Hepatocyte (in vitro differentiated cells): ENCODE data around the gene OVOL3. TPM values are rescaled to one million over a fixed set of nuclear protein-coding genes. Genes with fewer than 3 reads are reported as not detected.

Experiments used
- DNase-seq: peaks from one replicate; pipeline ENCODE4 v3.0.0-alpha.2; 2016; ENCODE audit warnings: low spot score
- H2AFZ ChIP-seq: fragments of 200-600 bp; sonication (generic); 2 replicates; pipeline ENCODE4 v1.6.0; 2016; ENCODE audit warnings: antibody characterized with exemption, mild to moderate bottlenecking
- H3K27ac ChIP-seq: fragments of 200-600 bp; sonication (generic); 2 replicates; pipeline ENCODE4 v1.5.1; 2016; ENCODE audit warnings: mild to moderate bottlenecking
- H3K27me3 ChIP-seq: fragments of 200-600 bp; sonication (generic); 2 replicates; pipeline ENCODE4 v1.6.1; 2016
- H3K36me3 ChIP-seq: fragments of 200-600 bp; sonication (generic); replicated peaks from 2 replicates; pipeline ENCODE4 v1.5.1; 2016; ENCODE audit warnings: low read depth; ENCODE audit not compliant: insufficient read depth
- H3K4me1 ChIP-seq: fragments of 200-600 bp; sonication (generic); 2 replicates; pipeline ENCODE4 v1.5.1; 2016; ENCODE audit warnings: mild to moderate bottlenecking, moderate library complexity; ENCODE audit not compliant: insufficient read depth
- H3K4me2 ChIP-seq: fragments of 200-600 bp; sonication (generic); 2 replicates; pipeline ENCODE4 v1.6.0; 2016
- H3K4me3 ChIP-seq: fragments of 200-600 bp; sonication (generic); 2 replicates; pipeline ENCODE4 v1.5.1; 2016; ENCODE audit warnings: mild to moderate bottlenecking
- H3K79me2 ChIP-seq: fragments of 200-600 bp; sonication (generic); 2 replicates; pipeline ENCODE4 v1.6.0; 2017; ENCODE audit warnings: mild to moderate bottlenecking
- H3K9me2 ChIP-seq: fragments of 200-600 bp; sonication (generic); replicated peaks from 2 replicates; pipeline ENCODE4 v1.6.0; 2017; ENCODE audit warnings: mild to moderate bottlenecking; ENCODE audit not compliant: insufficient read depth
- H3K9me3 ChIP-seq: fragments of 200-600 bp; sonication (generic); 2 replicates; pipeline ENCODE4 v1.5.1; 2016; ENCODE audit warnings: low read depth, mild to moderate bottlenecking
- H4K20me1 ChIP-seq: fragments of 200-600 bp; sonication (generic); 2 replicates; pipeline ENCODE4 v1.6.0; 2016; ENCODE audit warnings: mild to moderate bottlenecking; ENCODE audit not compliant: insufficient read depth, poor library complexity, severe bottlenecking
- EZH2 ChIP-seq: fragments of 200-600 bp; sonication (generic); IDR thresholded peaks from 2 replicates; pipeline ENCODE4 v1.6.1; 2016; ENCODE audit warnings: antibody characterized with exemption, mild to moderate bottlenecking, borderline replicate concordance
- EZH2phosphoT487 ChIP-seq: fragments of 200-600 bp; sonication (generic); IDR thresholded peaks from one replicate; pipeline ENCODE4 v1.6.1; 2018; ENCODE audit warnings: antibody characterized with exemption, mild to moderate bottlenecking, low read depth, moderate library complexity; ENCODE audit not compliant: unreplicated experiment, severe bottlenecking
- WGBS: methylation state at CpG from one replicate; pipeline ENCODE4 v1.1.6; 2016; ENCODE audit warnings: low lambda C conversion rate; ENCODE audit errors: missing lambda C conversion rate; 5-methylcytosine and 5-hydroxymethylcytosine counted together
- polyA plus RNA-seq: library from polyadenylated mRNA; unstranded; fragments of >200 nt; fragmentation: Nextera tagmentation; extraction: Ambion mirVana; gene quantifications from 2 replicates; pipeline ENCODE4 v1.2.1, GENCODE V29; 2016
- total RNA-seq: library from RNA; depleted of rRNA; stranded (reverse); fragments of >200 nt; gene quantifications from 2 replicates; pipeline ENCODE4 v1.2.3, GENCODE V29; 2014
- TF ChIP-seq, protein P1 (sequence below): fragments of 200-600 bp; sonication (generic); IDR thresholded peaks from 2 replicates; pipeline ENCODE4 v1.5.1; 2016; ENCODE audit warnings: antibody characterized with exemption, mild to moderate bottlenecking; ENCODE audit not compliant: poor library complexity

The OVOL3 gene
- total and polyA plus RNA-seq, 2 experiments from 2014 or later, result not detected

DNA sequence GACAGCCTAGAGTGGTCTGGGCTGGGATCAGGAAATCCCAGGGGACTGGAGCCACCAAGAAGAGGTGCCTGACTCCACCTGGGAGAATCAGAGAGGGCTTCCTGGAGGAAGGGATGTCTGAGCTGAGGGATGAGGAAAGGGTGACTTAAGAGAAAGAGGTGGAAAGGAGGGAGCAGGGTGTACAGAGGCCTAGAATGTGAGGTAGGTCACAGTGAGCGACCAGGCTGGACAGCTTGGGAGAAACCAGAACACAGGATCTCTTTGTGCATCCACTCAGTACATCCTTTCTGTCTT is 5.3 kb downstream of the OVOL3 start:
- TF ChIP-seq, protein P1, sequence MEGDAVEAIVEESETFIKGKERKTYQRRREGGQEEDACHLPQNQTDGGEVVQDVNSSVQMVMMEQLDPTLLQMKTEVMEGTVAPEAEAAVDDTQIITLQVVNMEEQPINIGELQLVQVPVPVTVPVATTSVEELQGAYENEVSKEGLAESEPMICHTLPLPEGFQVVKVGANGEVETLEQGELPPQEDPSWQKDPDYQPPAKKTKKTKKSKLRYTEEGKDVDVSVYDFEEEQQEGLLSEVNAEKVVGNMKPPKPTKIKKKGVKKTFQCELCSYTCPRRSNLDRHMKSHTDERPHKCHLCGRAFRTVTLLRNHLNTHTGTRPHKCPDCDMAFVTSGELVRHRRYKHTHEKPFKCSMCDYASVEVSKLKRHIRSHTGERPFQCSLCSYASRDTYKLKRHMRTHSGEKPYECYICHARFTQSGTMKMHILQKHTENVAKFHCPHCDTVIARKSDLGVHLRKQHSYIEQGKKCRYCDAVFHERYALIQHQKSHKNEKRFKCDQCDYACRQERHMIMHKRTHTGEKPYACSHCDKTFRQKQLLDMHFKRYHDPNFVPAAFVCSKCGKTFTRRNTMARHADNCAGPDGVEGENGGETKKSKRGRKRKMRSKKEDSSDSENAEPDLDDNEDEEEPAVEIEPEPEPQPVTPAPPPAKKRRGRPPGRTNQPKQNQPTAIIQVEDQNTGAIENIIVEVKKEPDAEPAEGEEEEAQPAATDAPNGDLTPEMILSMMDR, result no peak
- TF ChIP-seq EZH2phosphoT487 (no peak), EZH2 (no peak)
- no peak for DNase-seq
- Histone ChIP-seq H3K4me3 (peak overlapping the region; percentile 29), H3K9me3 (no peaks in the 10 kb centered on the region), H3K79me2 (peaks cover 32% of the 10 kb centered on the region), H3K4me1 (peaks cover 12% of the 10 kb centered on the region), H3K27ac (peak overlapping the region; percentile 54), H2AFZ (peak overlapping the region; percentile 18), H4K20me1 (no peaks in the 10 kb centered on the region), H3K4me2 (peak overlapping the region; percentile 86), H3K9me2 (no peaks in the 10 kb centered on the region), H3K27me3 (no peaks in the 10 kb centered on the region), H3K36me3 (no peaks in the 10 kb centered on the region)
- 94% methylated on average over 1 of the region's 1 CpG for WGBS

DNA sequence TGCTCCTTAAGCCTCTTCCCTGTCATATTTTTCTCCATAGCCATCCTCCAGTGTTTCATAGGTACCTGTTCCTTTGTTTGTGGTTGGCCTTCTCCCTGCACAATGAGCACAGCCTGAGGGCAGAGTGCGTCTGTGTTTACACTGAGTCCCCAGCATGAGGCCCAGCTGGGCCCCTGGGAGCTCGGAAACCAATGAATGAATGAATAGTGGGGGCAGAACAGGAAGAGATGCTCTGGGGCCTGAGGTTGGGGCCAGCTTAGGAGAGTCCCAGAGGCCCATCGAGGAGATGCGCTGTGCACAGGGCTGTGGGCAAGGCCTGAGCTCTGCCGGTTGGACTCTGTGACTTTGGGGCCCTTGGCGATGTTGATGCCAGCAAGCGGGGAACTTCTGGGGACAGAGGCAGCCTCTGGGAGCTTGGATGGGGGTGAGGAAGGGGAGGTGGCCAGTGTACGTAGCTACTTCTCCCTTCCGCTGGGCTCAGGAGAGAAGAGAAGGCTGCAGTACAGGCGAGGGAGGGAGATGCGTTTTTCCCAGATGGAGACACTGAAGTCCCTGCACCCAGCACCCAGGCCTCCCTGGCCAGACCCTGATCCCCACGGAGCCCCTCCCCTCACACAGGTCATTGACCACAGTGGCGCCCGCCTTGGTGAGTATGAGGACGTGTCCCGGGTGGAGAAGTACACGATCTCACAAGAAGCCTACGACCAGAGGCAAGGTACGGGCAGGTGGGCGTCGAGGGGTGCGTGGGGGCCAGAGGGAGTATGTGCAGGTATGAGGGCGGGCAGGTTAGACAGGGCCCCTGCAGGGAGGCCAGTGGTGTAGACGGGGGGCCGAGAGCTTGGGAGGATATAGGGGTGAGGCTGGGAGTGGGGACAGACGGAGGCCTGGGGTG is 9.4 kb downstream of the OVOL3 start:
- TF ChIP-seq, protein P1, result no peak
- TF ChIP-seq EZH2, result no peak
- no peak for TF ChIP-seq EZH2phosphoT487
- Histone ChIP-seq H3K4me1 (peaks cover 7% of the 10 kb centered on the region), H3K36me3 (no peaks in the 10 kb centered on the region), H3K4me2 (no peak overlapping the region), H3K4me3 (no peak overlapping the region), H2AFZ (no peak overlapping the region), H3K79me2 (peaks cover 22% of the 10 kb centered on the region), H3K27me3 (no peaks in the 10 kb centered on the region), H3K9me2 (no peaks in the 10 kb centered on the region), H4K20me1 (no peaks in the 10 kb centered on the region), H3K9me3 (no peaks in the 10 kb centered on the region), H3K27ac (no peak overlapping the region)
- DNase-seq, result no peak
- WGBS, result 89% methylated on average over 23 of the region's 26 CpGs

DNA sequence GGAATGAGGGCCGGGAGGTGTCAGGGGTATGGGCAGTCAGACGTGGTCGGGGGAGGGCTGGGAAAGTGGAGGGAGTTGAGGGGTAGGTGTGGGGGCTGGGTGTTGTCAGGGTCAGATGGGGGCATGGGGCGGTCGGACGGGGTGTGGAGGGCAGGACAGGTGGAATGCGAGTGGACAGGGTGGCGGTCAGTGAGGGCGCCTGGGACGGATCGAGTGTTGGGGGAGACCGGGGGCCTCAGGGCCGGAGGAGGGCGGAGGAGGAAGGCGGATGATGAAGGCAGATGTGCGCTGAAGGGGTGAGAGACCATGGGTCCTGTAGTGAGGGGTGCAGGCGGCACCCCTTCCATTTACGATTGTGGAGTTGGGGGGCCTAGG is 10.0 kb downstream of the OVOL3 start:
- H3K79me2 ChIP-seq, result peaks cover 22% of the 10 kb centered on the region
- H2AFZ ChIP-seq, result no peak overlapping the region
- H3K36me3 ChIP-seq, result no peaks in the 10 kb centered on the region

More for the DNA sequence above, 10.0 kb downstream of the OVOL3 start:
- Histone ChIP-seq H4K20me1 (no peaks in the 10 kb centered on the region), H3K4me2 (no peak overlapping the region), H3K9me2 (no peaks in the 10 kb centered on the region), H3K4me3 (no peak overlapping the region), H3K27ac (no peak overlapping the region), H3K9me3 (no peaks in the 10 kb centered on the region), H3K27me3 (no peaks in the 10 kb centered on the region), H3K4me1 (peaks cover 6% of the 10 kb centered on the region)
- WGBS, result 92% methylated on average over 2 of the region's 18 CpGs
- TF ChIP-seq EZH2phosphoT487 (no peak), EZH2 (no peak)
- TF ChIP-seq, protein P1, result no peak
- DNase-seq, result no peak
